ENCODE results near the gene SLU7. TPM values are rescaled to one million over a fixed set of nuclear protein-coding genes. Genes with fewer than 3 reads are reported as not detected.

The SLU7 gene
- total RNA-seq, 1 donor = 75.6 TPM

DNA sequence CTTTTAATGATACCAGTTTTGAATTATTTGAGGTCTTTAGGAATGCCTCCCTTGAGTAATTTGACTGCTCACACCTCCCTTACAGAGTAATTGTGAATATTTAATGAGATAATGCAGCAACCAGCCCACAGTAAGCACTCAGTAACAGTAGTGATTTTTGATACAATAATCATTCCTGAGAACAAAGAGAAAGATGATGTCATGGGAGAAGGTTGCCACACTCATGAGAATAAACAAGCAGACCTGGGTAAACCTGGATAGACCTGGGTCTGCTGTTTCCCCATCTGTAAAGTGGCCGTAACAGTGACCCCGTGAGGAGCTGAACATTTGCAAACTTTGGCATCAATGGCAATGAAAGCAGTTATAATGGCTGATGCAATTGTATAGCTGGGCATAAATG lies 52.7 kb downstream of the SLU7 start:
- no peaks in the 10 kb centered on the region for H3K9me3 ChIP-seq (ENCODE audit: low read depth, low read length)
- TF ChIP-seq, protein P1, sequence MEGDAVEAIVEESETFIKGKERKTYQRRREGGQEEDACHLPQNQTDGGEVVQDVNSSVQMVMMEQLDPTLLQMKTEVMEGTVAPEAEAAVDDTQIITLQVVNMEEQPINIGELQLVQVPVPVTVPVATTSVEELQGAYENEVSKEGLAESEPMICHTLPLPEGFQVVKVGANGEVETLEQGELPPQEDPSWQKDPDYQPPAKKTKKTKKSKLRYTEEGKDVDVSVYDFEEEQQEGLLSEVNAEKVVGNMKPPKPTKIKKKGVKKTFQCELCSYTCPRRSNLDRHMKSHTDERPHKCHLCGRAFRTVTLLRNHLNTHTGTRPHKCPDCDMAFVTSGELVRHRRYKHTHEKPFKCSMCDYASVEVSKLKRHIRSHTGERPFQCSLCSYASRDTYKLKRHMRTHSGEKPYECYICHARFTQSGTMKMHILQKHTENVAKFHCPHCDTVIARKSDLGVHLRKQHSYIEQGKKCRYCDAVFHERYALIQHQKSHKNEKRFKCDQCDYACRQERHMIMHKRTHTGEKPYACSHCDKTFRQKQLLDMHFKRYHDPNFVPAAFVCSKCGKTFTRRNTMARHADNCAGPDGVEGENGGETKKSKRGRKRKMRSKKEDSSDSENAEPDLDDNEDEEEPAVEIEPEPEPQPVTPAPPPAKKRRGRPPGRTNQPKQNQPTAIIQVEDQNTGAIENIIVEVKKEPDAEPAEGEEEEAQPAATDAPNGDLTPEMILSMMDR (IDR thresholded peaks at IDR 0.05; ENCODE audit: extremely low read depth, low read depth, low read length) = no peak
- no peak overlapping the region for H2AFZ ChIP-seq (ENCODE audit: low read length)
- H3K79me2 ChIP-seq (ENCODE audit: insufficient read depth, low read length) = no peaks in the 10 kb centered on the region
- peaks cover 3% of the 10 kb centered on the region for H3K27me3 ChIP-seq (ENCODE audit: insufficient read depth, low read length)
- H3K4me2 ChIP-seq (ENCODE audit: insufficient read depth, low read length) = no peak overlapping the region
- H4K20me1 ChIP-seq (ENCODE audit: insufficient read depth, low read length) = no peaks in the 10 kb centered on the region
- H3K4me1 ChIP-seq (ENCODE audit: insufficient read depth, low read length) = no peaks in the 10 kb centered on the region
- no peak for DNase-seq (ENCODE audit: insufficient read length, low spot score, missing footprints)
- no peak overlapping the region for H3K27ac ChIP-seq (ENCODE audit: low read depth, low read length)
- no peak overlapping the region for H3K4me3 ChIP-seq (ENCODE audit: insufficient read depth, low read length)
- H3K36me3 ChIP-seq (ENCODE audit: insufficient read depth, low read length) = no peaks in the 10 kb centered on the region

DNA sequence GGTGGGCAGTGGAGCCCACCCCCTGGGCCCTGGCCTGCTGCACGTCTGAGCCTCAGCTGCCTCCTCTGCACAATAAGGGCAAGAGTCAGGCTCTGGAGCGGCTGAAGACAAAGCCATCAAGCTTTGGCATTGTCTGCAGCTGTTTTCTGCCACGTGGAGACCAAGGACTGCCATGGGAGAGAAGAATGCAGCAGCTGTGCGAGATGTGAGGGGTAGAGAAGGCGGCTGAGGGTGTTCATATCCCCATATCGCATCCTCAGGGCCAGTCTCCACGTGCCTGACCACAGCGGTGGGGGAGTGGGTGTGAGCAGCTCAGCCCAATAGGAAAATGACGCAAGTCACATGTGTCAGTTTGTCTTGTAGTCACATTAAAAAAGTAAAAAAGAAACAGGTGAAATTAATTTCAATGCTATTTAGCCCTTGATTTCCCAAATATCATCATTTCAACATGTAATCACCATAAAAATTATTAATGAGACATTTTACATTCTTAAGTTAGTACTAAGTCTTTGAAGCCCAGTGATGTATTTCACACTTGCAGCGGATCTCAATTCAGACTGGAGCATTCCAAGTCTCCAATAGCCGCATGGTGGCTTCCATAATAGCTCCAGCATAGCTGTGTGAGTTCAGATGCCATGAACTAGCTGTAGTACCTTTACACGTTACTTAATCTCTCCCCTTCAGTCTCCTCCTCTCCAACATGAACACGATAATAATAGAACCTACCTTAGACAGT lies 55.1 kb downstream of the SLU7 start:
- Histone ChIP-seq H3K9me3 (ENCODE audit: low read depth, low read length) (no peaks in the 10 kb centered on the region), H3K36me3 (ENCODE audit: insufficient read depth, low read length) (no peaks in the 10 kb centered on the region), H3K4me2 (ENCODE audit: insufficient read depth, low read length) (no peak overlapping the region), H4K20me1 (ENCODE audit: insufficient read depth, low read length) (no peaks in the 10 kb centered on the region), H3K79me2 (ENCODE audit: insufficient read depth, low read length) (no peaks in the 10 kb centered on the region), H3K27me3 (ENCODE audit: insufficient read depth, low read length) (no peaks in the 10 kb centered on the region), H3K27ac (ENCODE audit: low read depth, low read length) (no peak overlapping the region), H3K4me1 (ENCODE audit: insufficient read depth, low read length) (no peaks in the 10 kb centered on the region), H2AFZ (ENCODE audit: low read length) (peak overlapping the region; percentile 31), H3K4me3 (ENCODE audit: insufficient read depth, low read length) (no peak overlapping the region)
- DNase-seq (ENCODE audit: insufficient read length, low spot score, missing footprints) = peak; percentile 77
- TF ChIP-seq, protein P1 (IDR thresholded peaks at IDR 0.05; ENCODE audit: extremely low read depth, low read depth, low read length) = no peak

DNA sequence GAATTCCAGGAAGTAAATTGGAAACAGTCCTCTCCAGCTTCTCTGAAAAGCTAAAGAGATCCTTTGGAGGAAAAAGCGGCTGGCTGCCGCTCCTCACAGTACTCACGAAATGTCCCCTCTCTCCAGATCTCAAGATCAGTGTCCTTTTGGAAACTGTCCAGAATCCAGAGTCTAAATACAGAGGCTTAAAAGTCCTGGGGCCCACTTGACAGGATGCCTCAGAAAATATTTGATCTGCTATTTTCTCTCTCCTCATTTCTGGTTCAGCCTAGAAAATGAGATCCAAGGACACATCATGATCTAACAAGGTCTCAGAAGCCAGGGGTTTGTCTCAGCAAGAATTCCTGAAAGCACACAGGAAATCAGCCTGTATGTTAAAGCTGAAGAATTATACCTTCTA lies 55.7 kb downstream of the SLU7 start:
- H3K4me3 ChIP-seq (ENCODE audit: insufficient read depth, low read length) = no peak overlapping the region
- no peaks in the 10 kb centered on the region for H3K36me3 ChIP-seq (ENCODE audit: insufficient read depth, low read length)
- H3K4me1 ChIP-seq (ENCODE audit: insufficient read depth, low read length) = no peaks in the 10 kb centered on the region
- no peaks in the 10 kb centered on the region for H4K20me1 ChIP-seq (ENCODE audit: insufficient read depth, low read length)
- H2AFZ ChIP-seq (ENCODE audit: low read length) = peak overlapping the region; percentile 31
- TF ChIP-seq, protein P1 (IDR thresholded peaks at IDR 0.05; ENCODE audit: extremely low read depth, low read depth, low read length) = no peak
- no peaks in the 10 kb centered on the region for H3K27me3 ChIP-seq (ENCODE audit: insufficient read depth, low read length)
- H3K4me2 ChIP-seq (ENCODE audit: insufficient read depth, low read length) = no peak overlapping the region
- H3K9me3 ChIP-seq (ENCODE audit: low read depth, low read length) = no peaks in the 10 kb centered on the region
- no peak overlapping the region for H3K27ac ChIP-seq (ENCODE audit: low read depth, low read length)
- DNase-seq (ENCODE audit: insufficient read length, low spot score, missing footprints) = no peak
- no peaks in the 10 kb centered on the region for H3K79me2 ChIP-seq (ENCODE audit: insufficient read depth, low read length)

DNA sequence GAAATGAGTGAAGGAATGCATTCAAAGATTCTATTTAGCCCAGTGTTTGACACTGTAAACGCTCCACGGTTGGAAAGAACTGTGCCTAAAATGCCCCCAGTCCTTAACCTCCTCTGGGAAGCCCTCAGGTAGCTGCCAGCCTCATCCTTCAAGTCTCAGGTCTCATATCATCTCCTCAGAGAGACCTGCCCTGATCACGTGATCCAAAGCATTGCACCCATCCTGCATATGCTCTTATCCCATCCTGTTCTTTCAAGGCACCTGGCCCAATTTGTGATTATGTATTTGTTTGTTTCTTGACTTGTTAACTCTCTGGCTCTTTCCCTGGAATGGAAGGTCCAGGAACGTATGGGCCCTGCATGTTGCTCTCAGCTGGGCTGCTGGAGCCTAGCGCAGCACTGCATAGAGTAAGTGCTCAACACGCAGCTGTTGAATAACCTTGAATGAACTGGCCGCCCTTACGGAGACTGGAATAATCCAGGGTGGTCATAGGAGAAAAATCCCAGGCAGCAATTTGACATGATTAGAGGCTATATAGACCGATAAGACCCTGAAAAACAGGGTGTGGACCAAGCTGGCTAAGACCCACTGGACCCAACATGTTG lies 57.2 kb downstream of the SLU7 start:
- no peaks in the 10 kb centered on the region for H3K79me2 ChIP-seq (ENCODE audit: insufficient read depth, low read length)
- H3K9me3 ChIP-seq (ENCODE audit: low read depth, low read length) = no peaks in the 10 kb centered on the region
- H3K4me3 ChIP-seq (ENCODE audit: insufficient read depth, low read length) = no peak overlapping the region
- H4K20me1 ChIP-seq (ENCODE audit: insufficient read depth, low read length) = no peaks in the 10 kb centered on the region
- no peaks in the 10 kb centered on the region for H3K27me3 ChIP-seq (ENCODE audit: insufficient read depth, low read length)
- H3K27ac ChIP-seq (ENCODE audit: low read depth, low read length) = no peak overlapping the region
- H2AFZ ChIP-seq (ENCODE audit: low read length) = no peak overlapping the region
- DNase-seq (ENCODE audit: insufficient read length, low spot score, missing footprints) = no peak
- no peaks in the 10 kb centered on the region for H3K4me1 ChIP-seq (ENCODE audit: insufficient read depth, low read length)
- no peak overlapping the region for H3K4me2 ChIP-seq (ENCODE audit: insufficient read depth, low read length)
- TF ChIP-seq, protein P1 (IDR thresholded peaks at IDR 0.05; ENCODE audit: extremely low read depth, low read depth, low read length) = no peak
- H3K36me3 ChIP-seq (ENCODE audit: insufficient read depth, low read length) = no peaks in the 10 kb centered on the region
